ENCODE data around the gene ARID1B. TPM values are rescaled to one million over a fixed set of nuclear protein-coding genes. Genes with fewer than 3 reads are reported as not detected.

The ARID1B gene
- total RNA-seq, 1 donor from 2014 or later = 78.1 TPM

GRCh38 chr6:156774863-156775405 lies 2.2 kb upstream of the ARID1B start:
- H3K27ac Mint-ChIP-seq (ENCODE audit: unreplicated experiment) = peak overlapping the region; percentile 82
- peaks cover 33% of the 10 kb centered on the region for H3K4me1 Mint-ChIP-seq (ENCODE audit: unreplicated experiment)
- H3K4me3 Mint-ChIP-seq (ENCODE audit: unreplicated experiment) = peak overlapping the region; percentile 50

GRCh38 chr6:156775717-156776116 lies 1.5 kb upstream of the ARID1B start:
- no peak for TF ChIP-seq CTCF (IDR thresholded peaks at IDR 0.05)
- peaks cover 39% of the 10 kb centered on the region for H3K4me1 Mint-ChIP-seq (ENCODE audit: unreplicated experiment)
- no peaks in the 10 kb centered on the region for H3K27me3 Mint-ChIP-seq (ENCODE audit: unreplicated experiment)
- no peaks in the 10 kb centered on the region for H3K36me3 Mint-ChIP-seq (ENCODE audit: unreplicated experiment)
- no peak for DNase-seq (ENCODE audit: extremely low spot score, unreplicated experiment)
- H3K4me3 Mint-ChIP-seq (ENCODE audit: unreplicated experiment) = no peak overlapping the region
- H3K9me3 Mint-ChIP-seq (ENCODE audit: unreplicated experiment) = no peaks in the 10 kb centered on the region
- H3K27ac Mint-ChIP-seq (ENCODE audit: unreplicated experiment) = peak overlapping the region; percentile 68

More at GRCh38 chr6:156774863-156775405, 2.2 kb upstream of the ARID1B start:
- no peak for TF ChIP-seq CTCF (IDR thresholded peaks at IDR 0.05)
- Mint-ChIP-seq H3K9me3 (ENCODE audit: unreplicated experiment) (no peaks in the 10 kb centered on the region), H3K36me3 (ENCODE audit: unreplicated experiment) (no peaks in the 10 kb centered on the region), H3K27me3 (ENCODE audit: unreplicated experiment) (no peaks in the 10 kb centered on the region)
- no peak for DNase-seq (ENCODE audit: extremely low spot score, unreplicated experiment)

GRCh38 chr6:156776470-156776839 lies 723 bp upstream of the ARID1B start:
- Mint-ChIP-seq H3K27me3 (ENCODE audit: unreplicated experiment) (no peaks in the 10 kb centered on the region), H3K9me3 (ENCODE audit: unreplicated experiment) (no peaks in the 10 kb centered on the region), H3K4me3 (ENCODE audit: unreplicated experiment) (peak overlapping the region; percentile 81), H3K4me1 (ENCODE audit: unreplicated experiment) (peaks cover 46% of the 10 kb centered on the region), H3K27ac (ENCODE audit: unreplicated experiment) (peak overlapping the region; percentile 98), H3K36me3 (ENCODE audit: unreplicated experiment) (no peaks in the 10 kb centered on the region)
- no peak for DNase-seq (ENCODE audit: extremely low spot score, unreplicated experiment)
- no peak for TF ChIP-seq CTCF (IDR thresholded peaks at IDR 0.05)

GRCh38 chr6:156777577-156778453 lies 637 bp downstream of the ARID1B start:
- no peaks in the 10 kb centered on the region for H3K27me3 Mint-ChIP-seq (ENCODE audit: unreplicated experiment)
- H3K36me3 Mint-ChIP-seq (ENCODE audit: unreplicated experiment) = no peaks in the 10 kb centered on the region
- peak; percentile 88 for DNase-seq (ENCODE audit: extremely low spot score, unreplicated experiment)
- peak overlapping the region; percentile 91 for H3K27ac Mint-ChIP-seq (ENCODE audit: unreplicated experiment)
- no peaks in the 10 kb centered on the region for H3K9me3 Mint-ChIP-seq (ENCODE audit: unreplicated experiment)
- TF ChIP-seq CTCF (IDR thresholded peaks at IDR 0.05) = no peak
- H3K4me1 Mint-ChIP-seq (ENCODE audit: unreplicated experiment) = peaks cover 58% of the 10 kb centered on the region
- H3K4me3 Mint-ChIP-seq (ENCODE audit: unreplicated experiment) = peak overlapping the region; percentile 85

- no peak for TF ChIP-seq CTCF (IDR thresholded peaks at IDR 0.05)
- DNase-seq (ENCODE audit: extremely low spot score, unreplicated experiment) = no peak
- Mint-ChIP-seq H3K27ac (ENCODE audit: unreplicated experiment) (peak overlapping the region; percentile 91), H3K9me3 (ENCODE audit: unreplicated experiment) (no peaks in the 10 kb centered on the region), H3K36me3 (ENCODE audit: unreplicated experiment) (no peaks in the 10 kb centered on the region), H3K27me3 (ENCODE audit: unreplicated experiment) (no peaks in the 10 kb centered on the region), H3K4me1 (ENCODE audit: unreplicated experiment) (peaks cover 63% of the 10 kb centered on the region), H3K4me3 (ENCODE audit: unreplicated experiment) (peak overlapping the region; percentile 75)
These were observed 1.5 kb downstream of the ARID1B start for GRCh38 chr6:156778454-156779205.

All from osteocyte (in vitro differentiated cells).